HCT116 (cell line): ENCODE data around the gene RGS10. TPM values are rescaled to one million over a fixed set of nuclear protein-coding genes. Genes with fewer than 3 reads are reported as not detected.

ENCODE experiments used
- ATAC-seq: fragments of 200-7000 bp; cut with Tn5 transposase; 2 replicates; pipeline ENCODE4 v1.9.1; 2020; ENCODE audit warnings: mild to moderate bottlenecking, moderate library complexity
- BruUV-seq: library from RNA; stranded (reverse); fragments of 400-500 nt; replicated peaks from 2 replicates; lab custom pipeline; 2021; lab: Mats Ljungman, UMichigan
- CTCF ChIA-PET: fragments of 300-600 bp; sonication (Branson Sonifier 250); formaldehyde crosslinking; loops from one replicate; lab custom pipeline; 2021; ENCODE audit warnings: antibody characterized with exemption; lab: Charles Lee
- POLR2A ChIA-PET: fragments of 300-600, 350-600 bp; sonication (Branson Sonifier 250); formaldehyde crosslinking; loops from one replicate; lab custom pipeline; 2021; ENCODE audit warnings: antibody characterized with exemption; lab: Charles Lee
- RAD21 ChIA-PET, 2 experiments: fragments of 300-600 bp; sonication (Branson Sonifier 250); formaldehyde crosslinking; loops; one replicate each; lab custom pipeline; 2023; ENCODE audit warnings: low total read pairs in 2 of 2; ENCODE audit not compliant: uncharacterized antibody in 2 of 2, unreplicated experiment in 2 of 2, low non-redundant PET in 1 of 2; lab: Charles Lee
- DNase-seq: peaks from one replicate; pipeline ENCODE4 v3.0.0-alpha.2; 2010; ENCODE audit warnings: low read depth, low spot score
- H2AFZ ChIP-seq: fragments of 200-600 bp; shearing (Covaris generic), sonication (generic); 2 replicates; pipeline ENCODE4 v1.6.1; 2017; ENCODE audit warnings: low read depth, mixed run types, mixed read lengths, antibody characterized with exemption, low read length; ENCODE audit not compliant: poor library complexity, severe bottlenecking
- H3K27ac ChIP-seq: 2 replicates; pipeline ENCODE4 v1.5.1; 2012; ENCODE audit warnings: low read depth, low read length
- H3K27me3 ChIP-seq: fragments of 200-600 bp; sonication (generic); 2 replicates; pipeline ENCODE4 v1.6.1; 2016; ENCODE audit warnings: mixed run types, low read length, mixed read lengths; ENCODE audit not compliant: insufficient read depth
- H3K36me3 ChIP-seq, 2 experiments: fragments of 200-500 bp in 1 of 2; fragments of 200-600 bp in 1 of 2; sonication (Bioruptor generic) in 1 of 2; sonication (generic) in 1 of 2; 2 replicates each; pipeline versions ENCODE4 v1.5.1 to v1.6.1; 2014 to 2016; ENCODE audit warnings: low read length in 2 of 2, inconsistent platforms in 1 of 2, mixed read lengths in 1 of 2, mixed run types in 1 of 2; ENCODE audit not compliant: insufficient read depth in 2 of 2, control insufficient read depth in 1 of 2
- H3K4me1 ChIP-seq, 2 experiments: fragments of 200-600 bp in 1 of 2; sonication (generic) in 1 of 2; 2 replicates each; pipeline versions ENCODE4 v1.5.1 to v1.6.1; 2012 to 2017; ENCODE audit warnings: low read length in 2 of 2, inconsistent platforms in 1 of 2, mild to moderate bottlenecking in 1 of 2, mixed read lengths in 1 of 2, mixed run types in 1 of 2, moderate library complexity in 1 of 2; ENCODE audit not compliant: insufficient read depth in 2 of 2, control insufficient read depth in 1 of 2
- H3K4me2 ChIP-seq: fragments of 200-600 bp; sonication (generic); 2 replicates; pipeline ENCODE4 v1.6.1; 2017; ENCODE audit warnings: mixed run types, low read length, mixed read lengths
- H3K4me3 ChIP-seq, 2 experiments: fragments of 200-600 bp in 1 of 2; sonication (generic) in 1 of 2; replicated peaks in 1 of 2; 2 replicates each; pipeline ENCODE4 v1.5.1; 2011 to 2016; ENCODE audit warnings: low read length in 2 of 2, control low read depth in 1 of 2, low read depth in 1 of 2, mild to moderate bottlenecking in 1 of 2, mixed read lengths in 1 of 2, mixed run types in 1 of 2
- H3K79me2 ChIP-seq: fragments of 200-600 bp; sonication (generic); 2 replicates; pipeline ENCODE4 v1.6.1; 2017; ENCODE audit warnings: mild to moderate bottlenecking, mixed run types, low read length, moderate library complexity, mixed read lengths; ENCODE audit not compliant: insufficient read depth
- H3K9ac ChIP-seq: fragments of 200-600 bp; sonication (generic); 2 replicates; pipeline ENCODE4 v1.6.1; 2016; ENCODE audit warnings: low read length, mixed read lengths
- H3K9me2 ChIP-seq: fragments of 200-600 bp; sonication (generic), shearing (Covaris generic); 2 replicates; pipeline ENCODE4 v1.6.1; 2017; ENCODE audit warnings: mixed run types, mild to moderate bottlenecking, moderate library complexity; ENCODE audit not compliant: insufficient read depth
- H3K9me3 ChIP-seq, 2 experiments: fragments of 200-500 bp in 1 of 2; fragments of 200-600 bp in 1 of 2; sonication (Bioruptor generic) in 1 of 2; sonication (generic) in 1 of 2; 2 replicates each; pipeline ENCODE4 v1.6.1; 2014 to 2017; ENCODE audit warnings: low read length in 2 of 2, mixed read lengths in 2 of 2, inconsistent platforms in 1 of 2, low read depth in 1 of 2, mild to moderate bottlenecking in 1 of 2, mixed run types in 1 of 2, moderate library complexity in 1 of 2; ENCODE audit not compliant: control insufficient read depth in 1 of 2, insufficient read depth in 1 of 2
- H4K20me1 ChIP-seq: fragments of 200-600 bp; sonication (generic), shearing (Covaris generic); 2 replicates; pipeline ENCODE4 v1.6.1; 2017; ENCODE audit warnings: mixed run types, mild to moderate bottlenecking, moderate library complexity; ENCODE audit not compliant: insufficient read depth
- CEBPB ChIP-seq: IDR thresholded peaks from 2 replicates; pipeline ENCODE4 v1.6.1; 2012; ENCODE audit warnings: low read depth
- CTCF ChIP-seq, 3 experiments: fragments of 200-600 bp in 1 of 3; sonication (generic) in 1 of 3; IDR thresholded peaks in 2 of 3; conservative IDR thresholded peaks in 1 of 3; 2 replicates each; pipeline ENCODE4 v1.5.1; 2012 to 2017; ENCODE audit warnings: low read depth in 2 of 3, low read length in 2 of 3, antibody characterized with exemption in 1 of 3, borderline replicate concordance in 1 of 3, control low read depth in 1 of 3, mild to moderate bottlenecking in 1 of 3, mixed read lengths in 1 of 3, mixed run types in 1 of 3, moderate library complexity in 1 of 3; ENCODE audit not compliant: insufficient read depth in 1 of 3
- EGR1 ChIP-seq: IDR thresholded peaks from 2 replicates; pipeline ENCODE4 v1.6.1; 2012; ENCODE audit warnings: low read depth
- EZH2phosphoT487 ChIP-seq: fragments of 200-600 bp; IDR thresholded peaks from 2 replicates; pipeline ENCODE4 v1.6.1; 2018; ENCODE audit warnings: antibody characterized with exemption, borderline replicate concordance
- FOSL1 ChIP-seq: IDR thresholded peaks from 2 replicates; pipeline ENCODE4 v1.6.1; 2012; ENCODE audit warnings: low read depth
- JUND ChIP-seq: IDR thresholded peaks from 2 replicates; pipeline ENCODE4 v1.6.1; 2012
- MAX ChIP-seq: IDR thresholded peaks from 2 replicates; pipeline ENCODE4 v1.6.1; 2012
- POLR2AphosphoS5 ChIP-seq: IDR thresholded peaks from 2 replicates; pipeline ENCODE4 v1.6.1; 2011; ENCODE audit warnings: mild to moderate bottlenecking, low read depth, low read length, moderate library complexity
- SIN3A ChIP-seq: IDR thresholded peaks from 2 replicates; pipeline ENCODE4 v1.6.1; 2012; ENCODE audit warnings: low read depth
- SP1 ChIP-seq: IDR thresholded peaks from 2 replicates; pipeline ENCODE4 v1.6.1; 2012; ENCODE audit warnings: low read depth
- ZBTB33 ChIP-seq: IDR thresholded peaks from 2 replicates; pipeline ENCODE4 v1.6.1; 2011; ENCODE audit warnings: mild to moderate bottlenecking, low read length, moderate library complexity; ENCODE audit not compliant: insufficient replicate concordance; ENCODE audit errors: extremely low read depth
- intact Hi-C: fragments of 100-400 bp; cut with micrococcal nuclease; formaldehyde crosslinking; loops from 2 replicates; pipeline ENCODE4 v1.10.0; 2022
- total RNA-seq: library from RNA; stranded (reverse); gene quantifications from one replicate; pipeline ENCODE4 v1.2.1, GENCODE V29; 2021; ENCODE audit not compliant: unreplicated experiment

Gene RGS10
- total RNA-seq, 1 experiment from 2014 or later, result 96.7 TPM

GRCh38 chr10:119520283-119520682 is 22.2 kb downstream of the RGS10 start:
- BruUV-seq, result no TSS peak
- RAD21 ChIA-PET, result no interaction called here
- no peak for DNase-seq
- Histone ChIP-seq H3K4me2 (no peak overlapping the region), H3K36me3 (peaks cover under 1 to 18% of the 10 kb centered on the region in 2 experiments; a peak in 2 of 4 replicates), H3K9me2 (no peaks in the 10 kb centered on the region), H3K4me1 (peaks cover 25 to 52% of the 10 kb centered on the region in 2 experiments), H3K79me2 (no peaks in the 10 kb centered on the region), H3K4me3 (no peak overlapping the region), H3K27me3 (no peaks in the 10 kb centered on the region), H4K20me1 (no peaks in the 10 kb centered on the region), H2AFZ (no peak overlapping the region), H3K9ac (no peak overlapping the region), H3K9me3 (no peaks in the 10 kb centered on the region), H3K27ac (no peak overlapping the region)
- ATAC-seq, result no peak
- POLR2A ChIA-PET, result no interaction called here
- TF ChIP-seq CTCF (IDR thresholded peaks at IDR 0.05 in 2 of 3, conservative IDR thresholded peaks at IDR 0.05 in 1 of 3; ENCODE audit: borderline replicate concordance in 1 of 3, insufficient read depth in 1 of 3, low read depth in 2 of 3, low read length in 2 of 3), result no peak
- no peak for TF ChIP-seq SP1
- no peak for TF ChIP-seq EZH2phosphoT487
- no peak for TF ChIP-seq EGR1
- no peak for TF ChIP-seq JUND
- TF ChIP-seq CEBPB, result no peak
- TF ChIP-seq POLR2AphosphoS5, result no peak
- no peak for TF ChIP-seq MAX
- no peak for TF ChIP-seq SIN3A
- TF ChIP-seq FOSL1, result no peak
- TF ChIP-seq ZBTB33, result no peak
- CTCF ChIA-PET, result no interaction called here
- intact Hi-C loops, result no loop called here
